Measurements from ENCODE around the gene KRT33A.

KRT33A gene

DNA sequence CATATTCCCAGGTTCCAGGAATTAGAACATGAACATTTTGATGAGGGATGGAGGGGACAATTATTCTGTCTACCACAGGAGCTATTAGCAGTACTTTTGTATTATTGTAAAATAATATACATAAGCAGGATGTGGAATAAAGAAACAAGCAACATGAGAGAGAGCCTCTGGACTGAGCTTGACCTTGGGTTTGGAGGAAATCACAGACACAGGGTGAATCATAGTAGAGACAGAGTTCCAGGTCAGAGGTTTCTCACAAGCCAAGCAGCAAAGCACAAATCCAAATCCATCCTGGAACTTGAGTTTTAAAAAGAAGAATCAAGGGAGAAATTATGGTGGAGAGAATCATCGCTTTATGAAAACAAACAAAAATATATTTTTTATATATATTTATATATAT, 41.6 kb upstream of the KRT33A start:
- Histone ChIP-seq H3K36me3 (ENCODE audit: low read length) (no peaks in the 10 kb centered on the region), H3K27me3 (ENCODE audit: low read length) (0 out of 2 replicates have a peak, but pooled peaks cover 4% of the 10 kb centered on the region), H3K79me2 (ENCODE audit: insufficient read depth, low read length) (no peaks in the 10 kb centered on the region), H4K20me1 (ENCODE audit: low read depth, low read length) (no peaks in the 10 kb centered on the region), H3K4me2 (ENCODE audit: low read depth, low read length, poor library complexity, severe bottlenecking) (no peak overlapping the region), H3K4me3 (ENCODE audit: insufficient read depth, low read length, poor library complexity, severe bottlenecking) (no peak overlapping the region), H3K27ac (ENCODE audit: low read depth, low read length) (no peak overlapping the region), H3K9ac (ENCODE audit: low read length) (no peak overlapping the region), H2AFZ (ENCODE audit: low read depth, low read length, severe bottlenecking) (no peak overlapping the region), H3F3A (ENCODE audit: insufficient read depth) (no peaks in the 10 kb centered on the region), H3K9me3 (ENCODE audit: insufficient read depth, low read length) (0 out of 2 replicates have a peak, but pooled peaks cover 3% of the 10 kb centered on the region), H3K9me2 (replicated peaks; ENCODE audit: insufficient read depth, low read length) (no peaks in the 10 kb centered on the region)
- no peak for TF ChIP-seq EZH2phosphoT487 (conservative IDR thresholded peaks at IDR 0.05; ENCODE audit: low read length)
- TF ChIP-seq, protein P1, sequence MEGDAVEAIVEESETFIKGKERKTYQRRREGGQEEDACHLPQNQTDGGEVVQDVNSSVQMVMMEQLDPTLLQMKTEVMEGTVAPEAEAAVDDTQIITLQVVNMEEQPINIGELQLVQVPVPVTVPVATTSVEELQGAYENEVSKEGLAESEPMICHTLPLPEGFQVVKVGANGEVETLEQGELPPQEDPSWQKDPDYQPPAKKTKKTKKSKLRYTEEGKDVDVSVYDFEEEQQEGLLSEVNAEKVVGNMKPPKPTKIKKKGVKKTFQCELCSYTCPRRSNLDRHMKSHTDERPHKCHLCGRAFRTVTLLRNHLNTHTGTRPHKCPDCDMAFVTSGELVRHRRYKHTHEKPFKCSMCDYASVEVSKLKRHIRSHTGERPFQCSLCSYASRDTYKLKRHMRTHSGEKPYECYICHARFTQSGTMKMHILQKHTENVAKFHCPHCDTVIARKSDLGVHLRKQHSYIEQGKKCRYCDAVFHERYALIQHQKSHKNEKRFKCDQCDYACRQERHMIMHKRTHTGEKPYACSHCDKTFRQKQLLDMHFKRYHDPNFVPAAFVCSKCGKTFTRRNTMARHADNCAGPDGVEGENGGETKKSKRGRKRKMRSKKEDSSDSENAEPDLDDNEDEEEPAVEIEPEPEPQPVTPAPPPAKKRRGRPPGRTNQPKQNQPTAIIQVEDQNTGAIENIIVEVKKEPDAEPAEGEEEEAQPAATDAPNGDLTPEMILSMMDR (IDR thresholded peaks at IDR 0.05; ENCODE audit: insufficient read depth, low read length, poor library complexity, severe bottlenecking): no peak

DNA sequence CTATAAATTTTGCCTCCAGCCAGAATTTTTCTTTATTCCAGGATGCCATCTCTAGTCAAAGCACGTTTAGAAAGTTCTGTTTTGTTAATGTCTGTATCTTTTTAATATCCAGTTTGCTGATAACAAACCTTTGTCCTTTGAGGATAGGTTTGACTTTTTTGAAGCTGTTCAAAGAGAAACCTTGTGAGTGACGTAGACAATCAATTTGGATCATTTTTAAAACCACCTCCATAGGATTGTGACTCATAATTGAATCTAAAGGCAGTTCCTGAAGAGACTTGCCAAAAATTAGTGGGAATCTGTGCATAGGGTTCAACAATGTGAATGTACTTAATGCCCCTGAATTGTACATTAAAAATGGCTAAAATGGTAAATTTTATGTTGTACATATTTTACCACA, 40.9 kb upstream of the KRT33A start:
- no peaks in the 10 kb centered on the region for H3K79me2 ChIP-seq (ENCODE audit: insufficient read depth, low read length)
- H3K4me3 ChIP-seq (ENCODE audit: insufficient read depth, low read length, poor library complexity, severe bottlenecking): no peak overlapping the region
- no peak overlapping the region for H3K4me2 ChIP-seq (ENCODE audit: low read depth, low read length, poor library complexity, severe bottlenecking)
- H4K20me1 ChIP-seq (ENCODE audit: low read depth, low read length): no peaks in the 10 kb centered on the region
- H3K27ac ChIP-seq (ENCODE audit: low read depth, low read length): no peak overlapping the region
- TF ChIP-seq, protein P1 (IDR thresholded peaks at IDR 0.05; ENCODE audit: insufficient read depth, low read length, poor library complexity, severe bottlenecking): no peak
- TF ChIP-seq EZH2phosphoT487 (conservative IDR thresholded peaks at IDR 0.05; ENCODE audit: low read length): no peak
- H3F3A ChIP-seq (ENCODE audit: insufficient read depth): no peaks in the 10 kb centered on the region
- H3K36me3 ChIP-seq (ENCODE audit: low read length): no peaks in the 10 kb centered on the region
- 0 out of 2 replicates have a peak, but pooled peaks cover 3% of the 10 kb centered on the region for H3K9me3 ChIP-seq (ENCODE audit: insufficient read depth, low read length)
- H3K9me2 ChIP-seq (replicated peaks; ENCODE audit: insufficient read depth, low read length): no peaks in the 10 kb centered on the region
- H3K9ac ChIP-seq (ENCODE audit: low read length): no peak overlapping the region
- H2AFZ ChIP-seq (ENCODE audit: low read depth, low read length, severe bottlenecking): no peak overlapping the region
- 0 out of 2 replicates have a peak, but pooled peaks cover 4% of the 10 kb centered on the region for H3K27me3 ChIP-seq (ENCODE audit: low read length)

DNA sequence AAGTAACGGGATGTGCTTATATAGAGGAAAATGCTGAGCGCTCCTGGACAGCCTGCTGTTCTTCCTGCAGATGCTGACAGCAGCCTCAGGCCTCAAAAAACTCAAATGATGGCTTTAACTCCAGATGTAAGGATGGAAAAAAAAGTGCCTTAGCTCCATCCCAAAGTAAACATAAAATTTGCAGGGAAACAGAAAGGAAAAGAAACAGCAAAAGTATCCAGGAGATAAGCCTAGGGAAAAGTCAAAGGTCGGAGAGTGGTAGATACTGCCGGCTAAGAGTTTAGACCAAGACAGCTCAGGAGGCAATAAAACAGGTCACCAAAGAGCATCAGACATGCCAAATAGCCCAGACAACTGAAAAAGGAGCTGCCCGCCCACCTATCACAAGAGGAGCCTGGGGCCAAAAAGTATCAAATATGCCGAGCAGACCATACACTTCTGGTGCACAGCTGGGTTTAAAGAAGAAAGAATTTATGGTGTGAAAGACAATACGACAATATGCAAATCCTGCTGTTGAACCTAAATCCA, 39.8 kb upstream of the KRT33A start:
- no peak overlapping the region for H3K4me3 ChIP-seq (ENCODE audit: insufficient read depth, low read length, poor library complexity, severe bottlenecking)
- no peak overlapping the region for H2AFZ ChIP-seq (ENCODE audit: low read depth, low read length, severe bottlenecking)
- H3K4me2 ChIP-seq (ENCODE audit: low read depth, low read length, poor library complexity, severe bottlenecking): no peak overlapping the region

More for the DNA sequence above, 39.8 kb upstream of the KRT33A start:
- no peaks in the 10 kb centered on the region for H4K20me1 ChIP-seq (ENCODE audit: low read depth, low read length)
- TF ChIP-seq, protein P1 (IDR thresholded peaks at IDR 0.05; ENCODE audit: insufficient read depth, low read length, poor library complexity, severe bottlenecking): no peak
- TF ChIP-seq EZH2phosphoT487 (conservative IDR thresholded peaks at IDR 0.05; ENCODE audit: low read length): no peak
- 0 out of 2 replicates have a peak, but pooled peaks cover 4% of the 10 kb centered on the region for H3K27me3 ChIP-seq (ENCODE audit: low read length)
- H3K27ac ChIP-seq (ENCODE audit: low read depth, low read length): no peak overlapping the region
- H3K9me2 ChIP-seq (replicated peaks; ENCODE audit: insufficient read depth, low read length): no peaks in the 10 kb centered on the region
- H3F3A ChIP-seq (ENCODE audit: insufficient read depth): no peaks in the 10 kb centered on the region
- H3K36me3 ChIP-seq (ENCODE audit: low read length): no peaks in the 10 kb centered on the region
- H3K79me2 ChIP-seq (ENCODE audit: insufficient read depth, low read length): no peaks in the 10 kb centered on the region
- H3K9ac ChIP-seq (ENCODE audit: low read length): no peak overlapping the region
- 0 out of 2 replicates have a peak, but pooled peaks cover 3% of the 10 kb centered on the region for H3K9me3 ChIP-seq (ENCODE audit: insufficient read depth, low read length)
